NCI-H2029 treated with DMSO at 0.1 percent for 48 hours (cell line): ENCODE measurements around the gene SERPINB12.
A peak's percentile ranks its signal among the peaks of the same experiment; 100 is the strongest.

Source experiments
- DNase-seq: peaks from one replicate; lab custom pipeline; 2025; lab: John Stamatoyannopoulos, UW

Gene SERPINB12, protein sequence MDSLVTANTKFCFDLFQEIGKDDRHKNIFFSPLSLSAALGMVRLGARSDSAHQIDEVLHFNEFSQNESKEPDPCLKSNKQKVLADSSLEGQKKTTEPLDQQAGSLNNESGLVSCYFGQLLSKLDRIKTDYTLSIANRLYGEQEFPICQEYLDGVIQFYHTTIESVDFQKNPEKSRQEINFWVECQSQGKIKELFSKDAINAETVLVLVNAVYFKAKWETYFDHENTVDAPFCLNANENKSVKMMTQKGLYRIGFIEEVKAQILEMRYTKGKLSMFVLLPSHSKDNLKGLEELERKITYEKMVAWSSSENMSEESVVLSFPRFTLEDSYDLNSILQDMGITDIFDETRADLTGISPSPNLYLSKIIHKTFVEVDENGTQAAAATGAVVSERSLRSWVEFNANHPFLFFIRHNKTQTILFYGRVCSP

GRCh38 chr18:63542069-63542468 lies at the start of gene SERPINB12:
SERPINB12 (plus strand) TSS chr18:63542369; CDS start chr18:63556160, 13,791 bp downstream.
- DNase-seq, result no peak

- DNase-seq, result no peak
These were observed 49.3 kb upstream of the SERPINB12 start for GRCh38 chr18:63492851-63493250.

- DNase-seq, result no peak
These were observed 46.5 kb upstream of the SERPINB12 start for GRCh38 chr18:63495675-63496074.

- DNase-seq, result no peak
These were observed 36.4 kb upstream of the SERPINB12 start for GRCh38 chr18:63505566-63506335.

- DNase-seq, result no peak
These were observed 35.9 kb upstream of the SERPINB12 start for GRCh38 chr18:63506336-63506646.

DNA sequence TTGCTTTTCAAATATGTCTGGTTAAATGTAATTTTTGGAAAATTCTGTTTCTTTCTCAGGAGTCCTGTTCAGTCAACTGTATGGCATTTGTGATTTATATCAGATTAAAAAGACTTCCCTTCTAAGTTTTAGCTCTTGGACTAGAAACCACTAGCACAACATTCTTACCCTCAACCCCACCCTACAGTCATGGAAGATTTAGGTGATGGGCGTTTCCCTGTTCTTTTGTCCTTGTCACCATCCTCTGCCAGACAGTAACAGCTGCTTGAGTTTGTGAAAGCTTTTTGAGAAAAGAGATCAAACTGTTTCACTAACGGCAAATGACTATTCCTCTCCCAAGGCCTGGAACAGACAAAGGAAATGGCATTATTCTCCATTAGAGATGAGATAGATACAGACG lies 33.6 kb upstream of the SERPINB12 start:
- DNase-seq, result no peak

DNA sequence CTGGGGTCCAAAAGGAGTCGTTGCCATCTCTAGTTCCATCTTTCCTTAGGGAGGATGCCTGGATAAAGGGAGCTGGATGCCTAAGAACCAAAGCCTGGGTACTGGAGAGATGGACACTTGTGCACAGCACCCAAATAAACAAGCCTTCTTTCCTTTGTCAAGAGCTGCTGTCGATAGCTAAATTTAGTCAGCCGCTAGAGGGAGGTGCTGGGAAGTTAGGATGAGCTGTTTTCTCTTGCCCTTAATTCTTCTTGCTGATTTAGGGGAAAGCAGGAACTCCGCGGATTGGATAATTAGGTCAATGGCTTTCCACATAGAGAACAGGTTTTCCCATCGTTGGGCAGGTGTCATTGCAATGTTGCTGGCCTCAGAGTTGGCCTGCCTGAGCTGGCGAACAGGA lies 30.9 kb upstream of the SERPINB12 start:
- no peak for DNase-seq

DNA sequence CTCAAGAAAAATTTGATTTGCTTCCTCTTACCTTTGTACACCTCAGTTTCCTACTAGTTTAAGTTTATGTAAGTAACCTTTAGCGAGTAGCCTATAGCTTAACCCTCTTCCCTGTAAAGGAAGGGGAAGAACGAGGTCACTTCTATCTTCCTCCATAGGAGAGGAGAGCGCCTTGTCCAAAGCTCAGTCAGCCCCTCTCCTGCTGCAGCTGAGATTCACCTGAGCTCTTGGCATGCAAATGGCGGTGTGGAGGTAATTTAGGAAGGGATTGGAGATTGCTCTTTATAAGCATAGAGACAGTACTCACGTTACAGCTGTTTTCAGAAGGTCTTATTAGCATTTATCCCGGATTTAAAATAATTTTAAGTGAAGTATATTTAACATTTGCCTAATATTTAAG lies 27.8 kb upstream of the SERPINB12 start:
- no peak for DNase-seq

DNA sequence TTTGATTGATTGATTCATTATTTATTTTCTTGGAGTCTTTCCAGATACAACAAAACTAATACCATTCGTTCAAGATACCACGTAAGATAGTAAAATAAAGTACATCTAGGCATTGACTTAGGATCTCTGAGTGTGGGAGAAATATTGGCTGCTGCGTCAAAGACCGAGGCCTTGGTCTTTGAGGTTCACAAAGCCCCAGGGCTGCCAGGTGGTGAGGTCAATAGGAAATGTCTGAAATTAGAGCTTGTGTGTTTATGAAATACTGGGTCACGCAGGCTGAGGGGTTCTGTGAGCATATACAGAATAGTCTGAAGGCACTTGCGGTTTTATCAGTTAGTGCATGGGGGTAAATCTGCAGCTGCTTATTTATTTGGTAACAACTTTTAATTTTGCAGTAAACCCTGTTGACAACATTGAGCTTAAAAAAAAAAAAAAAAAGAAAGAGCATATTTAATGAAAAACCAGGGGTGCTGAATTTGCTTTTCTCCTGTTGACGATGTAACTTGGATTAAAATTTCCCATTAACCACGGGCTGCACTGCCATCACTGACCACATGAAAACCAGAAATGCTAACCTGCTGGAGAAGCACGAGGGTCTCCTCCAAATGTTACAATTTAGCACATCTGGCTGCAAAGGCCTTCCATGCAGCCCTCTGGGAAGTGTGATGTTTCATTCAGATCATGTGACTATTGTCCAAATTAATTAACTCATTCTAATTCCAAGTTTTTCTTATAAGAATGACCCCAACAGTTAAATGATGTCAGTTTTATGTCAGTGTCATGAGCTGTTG lies 27.1 kb upstream of the SERPINB12 start:
- DNase-seq, result no peak

DNA sequence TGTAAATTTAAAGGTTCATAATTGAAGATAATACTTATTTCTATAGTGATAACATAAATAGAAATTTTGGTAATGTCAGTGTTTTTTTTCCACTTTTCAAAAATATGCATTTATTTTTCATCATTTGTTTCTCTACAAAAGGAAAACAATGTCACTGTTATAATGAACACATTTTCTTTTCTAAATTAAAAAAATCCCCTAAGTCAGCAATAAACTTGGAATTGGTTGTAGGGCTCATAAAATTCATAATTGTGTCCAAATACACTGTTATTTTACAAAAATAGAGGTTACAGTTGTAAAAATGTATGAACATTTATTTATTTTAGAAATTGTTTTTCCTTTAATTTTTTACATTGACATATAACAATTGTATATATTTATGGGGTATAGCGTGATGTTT lies 26.4 kb upstream of the SERPINB12 start:
- DNase-seq, result no peak

DNA sequence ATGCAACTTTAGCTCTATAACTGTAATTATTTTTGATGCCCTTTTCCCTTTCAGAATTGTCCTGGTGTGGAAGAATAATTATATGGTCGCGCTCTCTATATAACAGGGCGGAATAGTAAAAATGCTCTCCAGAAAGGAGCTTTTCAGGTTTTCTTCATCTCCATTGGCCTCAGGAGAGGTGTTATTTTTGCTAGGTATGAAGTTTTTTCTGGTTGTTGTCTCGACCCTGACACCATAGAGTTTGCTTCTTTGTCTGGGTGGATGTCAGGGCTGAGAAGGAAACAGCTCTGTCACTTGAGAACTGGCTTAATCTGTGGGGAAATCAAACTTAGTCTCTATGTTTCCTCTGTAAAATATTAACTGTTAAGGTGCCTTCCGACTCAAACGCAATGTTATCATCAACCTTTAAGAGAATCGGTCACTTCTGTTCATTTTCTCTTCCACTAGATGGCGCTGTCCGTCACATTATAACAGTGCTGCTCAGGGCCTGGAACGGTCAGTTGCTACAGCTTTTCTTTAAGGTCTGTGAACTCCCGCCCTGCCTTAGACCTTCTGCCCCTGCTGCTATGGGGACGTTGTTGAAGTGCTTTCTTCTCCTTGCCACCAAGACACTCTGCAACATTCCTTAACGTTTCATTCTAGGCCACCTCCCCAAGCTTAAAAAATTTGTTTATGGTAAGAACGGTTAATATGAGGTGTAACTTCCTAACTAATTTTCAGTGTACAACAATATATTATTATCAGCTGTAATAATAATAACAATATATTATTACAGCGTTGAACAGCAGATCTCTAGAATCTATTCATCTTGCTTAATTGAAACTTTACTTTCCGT lies 23.8 kb upstream of the SERPINB12 start:
- DNase-seq, result peak; percentile 49

GRCh38 chr18:63520053-63520685 lies 22.0 kb upstream of the SERPINB12 start:
- no peak for DNase-seq

DNA sequence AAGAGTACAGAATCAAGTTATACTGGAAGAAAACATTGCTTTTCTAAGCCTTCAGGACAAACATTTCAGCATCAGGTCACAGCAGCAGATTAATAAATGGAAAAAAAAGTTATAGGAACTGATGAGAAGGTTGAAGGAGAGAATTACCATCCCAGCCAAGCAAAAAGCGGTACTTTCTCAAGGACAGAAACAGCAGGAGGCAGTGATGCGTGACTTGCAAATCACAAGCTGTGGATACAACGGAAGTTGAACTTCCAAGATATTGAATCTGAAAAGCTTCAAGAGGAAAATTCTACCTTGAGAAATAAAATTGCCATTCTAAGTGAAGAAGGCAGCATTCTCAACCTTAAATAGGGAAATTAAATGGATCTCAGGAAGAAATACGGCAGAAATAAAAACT lies 18.5 kb upstream of the SERPINB12 start:
- no peak for DNase-seq

- no peak for DNase-seq
These were observed 14.9 kb upstream of the SERPINB12 start for GRCh38 chr18:63527251-63527650.

DNA sequence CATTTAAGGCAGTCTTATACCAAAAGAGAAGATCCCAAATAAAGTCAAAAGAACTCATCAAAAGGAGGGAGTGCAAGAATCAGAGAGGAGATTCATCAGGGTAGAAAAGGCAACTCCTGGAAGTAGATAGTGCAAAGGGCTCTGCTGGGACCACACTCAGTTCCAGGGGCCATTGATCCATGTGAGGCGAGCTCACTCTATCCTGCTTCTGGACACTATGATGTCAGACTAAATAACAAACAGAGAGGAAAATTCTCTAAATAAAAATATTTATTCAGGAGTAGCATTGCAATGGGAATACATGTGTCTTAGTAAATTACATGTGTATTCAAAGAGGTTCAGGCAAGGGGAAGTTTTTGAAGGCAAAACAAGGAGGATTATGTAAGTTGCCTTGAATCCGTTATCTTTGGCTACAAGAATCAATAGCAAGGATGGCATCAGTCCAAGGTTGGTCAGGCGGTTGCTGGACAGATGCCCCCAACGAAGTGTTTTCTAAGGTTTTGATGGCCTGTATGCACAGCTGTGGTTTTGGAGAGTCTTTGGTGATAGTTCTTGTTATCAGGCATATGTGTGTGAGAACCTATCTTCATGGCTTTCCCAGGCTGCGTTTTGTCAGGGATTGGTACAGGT lies 13.2 kb upstream of the SERPINB12 start:
- peak; percentile 18 for DNase-seq

DNA sequence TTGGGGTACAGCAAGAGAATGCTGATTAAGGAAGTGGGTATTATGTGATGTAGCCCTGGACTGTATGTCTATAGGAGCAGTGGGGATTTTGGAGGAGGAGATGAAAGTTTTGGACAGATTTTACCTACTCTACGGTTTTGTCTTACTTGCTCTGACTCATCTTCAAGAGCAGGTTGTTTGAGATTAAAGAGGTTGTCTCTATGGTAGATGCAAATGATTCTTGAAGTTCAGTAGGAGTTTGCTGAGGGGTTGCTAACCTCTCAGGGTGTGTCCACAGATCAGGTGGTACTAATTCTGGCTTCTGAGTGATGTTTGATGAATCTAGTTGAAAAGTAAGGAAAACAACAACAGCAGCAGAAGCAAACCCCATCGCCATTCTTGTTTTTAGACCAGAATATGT lies 9.7 kb upstream of the SERPINB12 start:
- no peak for DNase-seq

DNA sequence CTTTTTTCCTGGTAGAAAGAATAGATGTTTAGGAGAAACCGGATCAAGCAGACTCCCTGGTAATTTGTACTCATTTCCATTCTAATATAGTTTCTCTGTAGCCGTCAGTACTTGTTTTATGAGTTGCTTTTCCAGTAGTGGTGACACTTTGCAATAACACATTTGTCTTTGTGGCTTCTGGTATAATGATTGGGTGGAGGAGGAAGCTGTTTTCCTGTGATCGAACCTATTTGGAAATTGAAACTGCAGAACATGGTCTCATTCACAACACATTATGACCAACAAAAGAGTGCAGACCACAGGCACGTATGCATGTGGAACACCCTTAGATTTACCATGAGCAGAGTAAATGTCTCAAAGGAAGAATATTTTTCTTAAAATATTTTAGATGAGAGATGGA lies 7.6 kb upstream of the SERPINB12 start:
- no peak for DNase-seq

- DNase-seq, result no peak
These were observed 2.2 kb upstream of the SERPINB12 start for GRCh38 chr18:63539904-63540510.

DNA sequence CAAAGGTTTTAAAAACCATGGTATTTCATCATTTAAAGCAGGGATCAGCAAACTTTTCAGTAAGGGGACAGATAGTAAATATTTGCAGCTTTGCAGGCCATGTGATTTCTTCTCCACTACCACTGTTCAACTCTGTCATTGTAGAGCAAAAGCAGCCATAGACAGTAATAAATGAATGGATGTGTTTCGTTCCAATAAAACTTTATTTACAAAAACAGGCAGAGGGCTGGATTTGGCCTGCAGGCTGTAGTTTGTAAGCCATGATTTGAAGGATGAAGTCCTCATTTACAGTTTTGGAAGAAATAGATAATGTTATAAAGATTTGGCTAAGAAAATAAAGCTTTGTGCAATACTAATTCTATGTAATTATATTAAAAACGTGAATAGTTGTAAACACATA lies 1.8 kb downstream of the SERPINB12 start:
- no peak for DNase-seq

DNA sequence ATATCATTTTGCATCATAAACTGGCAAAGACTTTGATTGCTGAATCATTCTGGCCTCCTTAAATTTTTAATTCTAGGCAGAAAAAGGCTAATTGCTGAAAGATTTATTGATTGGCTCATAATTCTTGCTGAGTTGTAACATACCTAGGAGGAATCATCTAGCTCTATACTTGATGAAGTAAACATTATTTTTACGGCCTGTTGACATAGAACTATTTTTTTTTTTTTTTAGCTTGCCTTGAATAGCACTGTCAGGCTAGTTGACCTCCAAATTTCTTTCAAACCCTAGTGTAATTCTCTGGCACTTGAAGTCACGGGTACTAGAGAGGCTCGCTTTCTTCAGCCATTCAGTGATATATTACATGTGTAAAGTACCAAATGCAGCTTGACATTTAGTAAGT lies 2.8 kb downstream of the SERPINB12 start:
- DNase-seq, result no peak
